Type B pancreatic cell (in vitro differentiated cells): ENCODE results near the gene TRAM2. TPM values are rescaled to one million over a fixed set of nuclear protein-coding genes. Genes with fewer than 3 reads are reported as not detected.
A peak's percentile ranks its signal among the peaks of the same experiment; 100 is the strongest.

ENCODE experiments used
- DNase-seq: peaks from one replicate; pipeline ENCODE4 v3.0.0; 2021; ENCODE audit warnings: mixed read lengths; ENCODE audit not compliant: unreplicated experiment; ENCODE audit errors: extremely low spot score
- H3K27ac Mint-ChIP-seq: 2 replicates; pipeline ENCODE4 v1.8.0; 2021; ENCODE audit warnings: mild to moderate bottlenecking, mixed read lengths
- H3K27me3 Mint-ChIP-seq: 2 replicates; pipeline ENCODE4 v1.8.0; 2021; ENCODE audit warnings: mixed read lengths
- H3K36me3 Mint-ChIP-seq: 2 replicates; pipeline ENCODE4 v1.8.0; 2021; ENCODE audit warnings: mixed read lengths
- H3K4me1 Mint-ChIP-seq: one replicate; pipeline ENCODE4 v1.8.0; 2021; ENCODE audit warnings: mixed read lengths; ENCODE audit not compliant: unreplicated experiment
- H3K4me3 Mint-ChIP-seq: 2 replicates; pipeline ENCODE4 v1.8.0; 2021; ENCODE audit warnings: mild to moderate bottlenecking, mixed read lengths
- H3K9me3 Mint-ChIP-seq: 2 replicates; pipeline ENCODE4 v1.8.0; 2021; ENCODE audit warnings: mixed read lengths
- total RNA-seq: library from RNA; stranded (reverse); gene quantifications from 2 replicates; pipeline ENCODE4 v1.2.1, GENCODE V29; 2021; ENCODE audit warnings: low replicate concordance
- TF ChIP-seq, protein P1 (sequence below): fragments of 200-600 bp; sonication (generic); conservative IDR thresholded peaks from 2 replicates; pipeline ENCODE4 v1.5.0; 2021; ENCODE audit warnings: antibody characterized with exemption, mild to moderate bottlenecking

TRAM2 gene
- total RNA-seq, 1 donor from 2014 or later: 23.0 TPM

DNA sequence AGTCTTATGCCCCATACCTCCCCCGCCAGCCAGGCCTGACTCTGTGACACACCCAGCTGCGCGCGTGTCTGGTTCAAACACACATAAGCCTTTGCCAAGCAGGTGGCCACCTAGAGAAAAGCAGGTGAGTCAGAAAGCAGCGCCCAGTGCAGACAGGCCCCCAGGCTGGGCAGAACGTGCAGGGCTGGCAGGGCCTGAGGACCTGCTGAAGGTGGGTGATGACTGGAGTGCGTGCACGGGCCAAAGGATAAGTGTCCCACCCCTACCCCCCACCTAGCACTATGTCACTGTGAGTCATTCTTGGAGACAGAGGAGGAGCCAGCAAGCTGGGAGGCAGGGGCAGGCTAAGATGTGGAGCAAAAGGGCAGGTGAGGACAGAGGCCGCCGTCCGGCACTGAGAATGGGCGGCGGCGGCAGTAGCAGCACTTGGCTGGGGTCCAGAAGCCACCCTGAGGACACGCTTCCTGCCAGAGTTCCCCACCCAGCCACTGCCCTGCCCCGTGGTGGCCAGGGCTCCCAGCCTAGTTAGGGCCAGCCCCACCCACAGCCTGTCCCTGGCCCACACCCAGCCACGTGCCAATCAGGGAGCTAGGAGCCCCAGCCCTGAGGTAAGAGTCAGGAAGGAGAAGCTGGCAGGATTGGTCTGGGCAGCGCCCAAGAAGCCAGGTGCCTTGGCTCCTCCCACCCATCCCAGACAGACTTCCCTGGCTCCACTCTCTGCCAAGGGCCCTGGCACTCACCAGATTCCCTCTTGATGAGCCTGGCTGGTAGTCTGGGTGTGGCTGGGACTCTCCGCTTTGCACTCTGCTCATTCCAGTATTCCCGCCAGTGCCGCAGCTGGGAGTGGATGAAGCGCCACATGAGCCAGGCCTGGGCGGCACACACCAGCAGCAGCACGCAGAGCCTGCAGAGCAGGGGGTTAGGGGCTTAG, 72.7 kb downstream of the TRAM2 start:
- Mint-ChIP-seq H3K9me3 (no peaks in the 10 kb centered on the region), H3K4me1 (peaks cover 15% of the 10 kb centered on the region), H3K4me3 (peak overlapping the region; percentile 76), H3K27ac (peak overlapping the region; percentile 99), H3K27me3 (no peaks in the 10 kb centered on the region), H3K36me3 (peaks cover 25% of the 10 kb centered on the region)
- TF ChIP-seq, protein P1, sequence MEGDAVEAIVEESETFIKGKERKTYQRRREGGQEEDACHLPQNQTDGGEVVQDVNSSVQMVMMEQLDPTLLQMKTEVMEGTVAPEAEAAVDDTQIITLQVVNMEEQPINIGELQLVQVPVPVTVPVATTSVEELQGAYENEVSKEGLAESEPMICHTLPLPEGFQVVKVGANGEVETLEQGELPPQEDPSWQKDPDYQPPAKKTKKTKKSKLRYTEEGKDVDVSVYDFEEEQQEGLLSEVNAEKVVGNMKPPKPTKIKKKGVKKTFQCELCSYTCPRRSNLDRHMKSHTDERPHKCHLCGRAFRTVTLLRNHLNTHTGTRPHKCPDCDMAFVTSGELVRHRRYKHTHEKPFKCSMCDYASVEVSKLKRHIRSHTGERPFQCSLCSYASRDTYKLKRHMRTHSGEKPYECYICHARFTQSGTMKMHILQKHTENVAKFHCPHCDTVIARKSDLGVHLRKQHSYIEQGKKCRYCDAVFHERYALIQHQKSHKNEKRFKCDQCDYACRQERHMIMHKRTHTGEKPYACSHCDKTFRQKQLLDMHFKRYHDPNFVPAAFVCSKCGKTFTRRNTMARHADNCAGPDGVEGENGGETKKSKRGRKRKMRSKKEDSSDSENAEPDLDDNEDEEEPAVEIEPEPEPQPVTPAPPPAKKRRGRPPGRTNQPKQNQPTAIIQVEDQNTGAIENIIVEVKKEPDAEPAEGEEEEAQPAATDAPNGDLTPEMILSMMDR: no peak
- peak; percentile 73 for DNase-seq

DNA sequence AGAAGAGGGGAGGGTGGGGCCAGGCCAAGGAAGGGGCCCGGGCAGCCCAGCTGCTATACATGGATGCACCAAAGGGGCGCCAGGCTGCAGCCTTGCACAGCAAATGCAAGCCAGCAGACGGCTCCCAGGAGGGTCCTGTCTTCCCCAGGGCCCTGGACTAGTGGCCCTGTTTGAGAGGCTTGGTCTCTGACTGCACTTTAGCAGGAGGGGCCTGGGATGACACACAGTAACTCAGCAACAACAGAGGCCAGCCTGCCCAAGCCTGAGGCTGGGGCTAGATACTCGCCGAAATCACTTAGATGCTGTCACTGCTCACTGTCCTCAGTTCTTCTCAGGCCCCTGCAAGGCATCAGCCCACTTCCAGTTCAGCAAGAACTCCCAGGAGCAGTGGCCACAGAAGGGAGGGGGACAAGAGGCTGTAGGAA, 73.5 kb downstream of the TRAM2 start:
- no peak for DNase-seq
- TF ChIP-seq, protein P1: peak; percentile 43
- Mint-ChIP-seq H3K27me3 (no peaks in the 10 kb centered on the region), H3K27ac (peak overlapping the region; percentile 99), H3K36me3 (peaks cover 17% of the 10 kb centered on the region), H3K9me3 (no peaks in the 10 kb centered on the region), H3K4me1 (peaks cover 16% of the 10 kb centered on the region), H3K4me3 (peak overlapping the region; percentile 76)

DNA sequence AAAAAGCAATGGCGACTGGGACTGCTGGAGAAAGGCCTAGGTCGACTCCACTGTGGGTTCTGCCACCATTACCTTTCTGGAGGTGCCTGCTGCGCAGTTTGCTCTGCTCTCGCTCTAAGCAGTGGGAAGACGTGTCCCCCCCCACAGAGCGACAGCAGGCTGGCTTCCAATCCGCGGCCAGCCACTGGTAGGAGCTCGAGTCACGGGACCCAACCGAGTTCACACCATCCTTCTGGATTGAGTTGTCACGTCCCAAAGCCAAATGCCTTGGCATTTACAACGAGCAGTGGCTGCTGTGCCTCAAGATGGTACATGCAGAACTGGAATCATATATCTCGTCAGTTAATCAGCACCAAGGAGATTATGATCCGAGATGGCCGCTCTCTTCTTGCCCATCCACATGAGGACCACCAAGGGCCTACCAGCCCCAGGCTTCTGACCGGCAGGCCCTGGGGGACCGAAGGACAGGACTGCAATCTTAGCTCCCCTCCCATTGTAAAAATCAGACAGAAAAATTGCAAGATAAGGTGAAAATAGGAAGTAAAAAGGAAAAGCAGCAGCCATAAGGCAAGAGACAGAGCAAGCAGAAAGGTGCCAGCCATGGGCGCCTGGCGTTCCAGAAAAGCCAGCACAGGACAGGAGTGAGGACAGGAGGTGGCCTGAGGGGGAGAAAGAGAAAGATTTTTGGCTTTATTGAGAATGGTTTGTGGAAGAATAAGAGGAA, 74.4 kb downstream of the TRAM2 start:
- Mint-ChIP-seq H3K27me3 (no peaks in the 10 kb centered on the region), H3K36me3 (peaks cover 16% of the 10 kb centered on the region), H3K27ac (peak overlapping the region; percentile 99), H3K4me3 (peak overlapping the region; percentile 33), H3K9me3 (no peaks in the 10 kb centered on the region), H3K4me1 (peaks cover 24% of the 10 kb centered on the region)
- TF ChIP-seq, protein P1: no peak
- no peak for DNase-seq

DNA sequence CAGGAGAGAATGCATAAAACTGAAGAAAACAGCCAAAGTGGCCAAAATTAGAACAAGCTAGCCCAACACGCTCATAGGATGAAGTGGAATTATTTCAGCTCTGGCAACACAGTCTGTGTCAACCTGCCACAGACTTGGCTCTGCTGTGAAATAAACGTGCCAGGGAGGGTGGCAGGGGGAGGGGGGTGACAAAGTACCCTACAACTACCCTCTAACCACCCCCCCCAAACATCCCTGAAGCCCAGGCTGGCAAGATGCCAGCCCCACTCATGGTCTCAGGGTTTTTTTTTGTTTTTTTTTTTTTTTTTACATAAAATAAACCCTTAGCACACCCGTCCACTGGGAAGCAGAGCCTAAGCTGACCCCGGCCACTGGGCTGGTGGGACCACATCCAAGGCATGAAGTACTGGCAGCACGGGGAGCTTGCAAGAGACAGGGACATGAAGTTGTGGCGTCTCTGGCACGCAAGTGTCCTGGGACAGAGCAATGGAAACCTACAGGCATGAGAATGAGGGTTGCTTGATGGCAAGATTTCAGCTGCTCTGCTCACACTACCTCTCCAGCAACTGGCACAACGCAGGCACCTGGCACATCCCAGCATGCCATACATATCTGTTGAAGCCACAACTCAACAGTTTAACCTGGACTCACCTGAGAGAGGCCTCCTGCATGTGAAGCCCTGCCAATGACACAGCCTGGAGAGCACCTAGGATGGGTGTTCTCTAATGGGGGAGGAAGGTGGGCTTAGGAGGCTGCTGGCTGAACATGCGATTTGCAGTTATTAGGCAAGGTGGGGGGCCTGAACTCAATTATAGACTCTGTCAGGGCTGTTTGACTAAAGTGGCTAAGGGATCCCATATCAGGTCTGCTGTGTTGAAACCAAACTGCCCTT, 76.4 kb downstream of the TRAM2 start:
- H3K27ac Mint-ChIP-seq: peak overlapping the region; percentile 55
- H3K4me3 Mint-ChIP-seq: no peak overlapping the region
- TF ChIP-seq, protein P1: no peak
- peaks cover 27% of the 10 kb centered on the region for H3K4me1 Mint-ChIP-seq
- no peaks in the 10 kb centered on the region for H3K27me3 Mint-ChIP-seq
- no peak for DNase-seq
- no peaks in the 10 kb centered on the region for H3K9me3 Mint-ChIP-seq
- H3K36me3 Mint-ChIP-seq: peaks cover 15% of the 10 kb centered on the region

DNA sequence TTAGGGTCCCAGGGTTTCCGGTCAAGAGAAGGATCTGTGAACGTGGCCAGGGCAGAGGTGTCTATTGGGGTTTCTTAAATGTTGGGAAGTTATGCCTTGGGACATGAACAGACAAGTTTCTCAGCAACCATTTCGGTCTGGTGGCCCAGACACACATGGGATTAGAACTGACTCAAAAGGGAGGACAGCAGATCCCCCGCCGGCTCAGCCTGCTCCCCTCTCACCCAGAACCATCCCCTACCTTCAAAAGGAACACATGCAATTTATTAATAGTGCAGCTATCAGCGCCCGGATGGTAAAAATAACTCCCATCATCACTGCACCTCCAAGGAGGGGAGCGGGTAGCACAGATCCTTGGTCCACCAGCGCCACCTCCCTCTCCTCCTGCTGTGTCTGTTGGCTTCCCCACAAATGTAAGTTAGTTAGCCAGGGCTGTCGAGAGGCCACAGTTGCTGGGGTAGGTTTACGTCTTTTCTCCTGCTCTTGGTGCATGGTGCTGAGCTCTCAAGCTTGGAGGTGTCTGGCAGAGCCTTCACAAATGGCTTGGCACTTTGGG, 77.1 kb downstream of the TRAM2 start:
- Mint-ChIP-seq H3K4me1 (peaks cover 23% of the 10 kb centered on the region), H3K4me3 (no peak overlapping the region)

More for the DNA sequence above, 77.1 kb downstream of the TRAM2 start:
- peak overlapping the region; percentile 55 for H3K27ac Mint-ChIP-seq
- no peaks in the 10 kb centered on the region for H3K9me3 Mint-ChIP-seq
- no peak for DNase-seq
- TF ChIP-seq, protein P1: no peak
- peaks cover 15% of the 10 kb centered on the region for H3K36me3 Mint-ChIP-seq
- H3K27me3 Mint-ChIP-seq: no peaks in the 10 kb centered on the region
